HG02642 (cell line): ENCODE data around the gene APRT.
"Not testable (repeated sequence)": the region's sequence is repeated elsewhere in the genome, so short reads cannot be mapped to it uniquely, and the experiment has no call there.

Experiments
- ATAC-seq: cut with Tn5 transposase; IDR thresholded peaks from one replicate; pipeline ENCODE4 v1.9.1; 2021; ENCODE audit warnings: mild to moderate bottlenecking; ENCODE audit not compliant: unreplicated experiment, poor library complexity

The APRT gene

DNA sequence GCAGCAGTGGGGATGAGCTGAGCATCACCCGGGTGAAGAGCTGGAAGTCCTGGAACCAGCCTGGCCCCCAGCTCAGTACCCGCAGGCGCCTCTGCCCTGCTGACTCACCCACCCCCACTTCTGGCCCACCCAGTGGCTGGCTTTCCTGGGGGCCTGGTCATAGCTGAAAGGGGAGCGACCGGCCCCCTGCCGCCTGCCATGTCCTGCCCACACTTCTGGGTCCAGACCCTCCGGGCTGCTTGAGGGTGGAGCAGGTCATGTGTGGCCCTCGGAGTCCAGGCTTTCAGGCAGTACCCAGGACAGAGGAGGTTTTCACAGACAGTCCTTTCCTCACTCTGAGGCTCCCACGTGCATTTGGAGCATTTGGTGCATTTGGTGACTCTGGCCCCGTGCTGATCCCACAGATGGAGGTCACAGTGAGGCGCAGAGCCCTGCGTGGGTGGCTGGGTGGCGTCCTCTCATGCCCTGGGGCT, 19.6 kb downstream of the APRT start:
- ATAC-seq = no peak

DNA sequence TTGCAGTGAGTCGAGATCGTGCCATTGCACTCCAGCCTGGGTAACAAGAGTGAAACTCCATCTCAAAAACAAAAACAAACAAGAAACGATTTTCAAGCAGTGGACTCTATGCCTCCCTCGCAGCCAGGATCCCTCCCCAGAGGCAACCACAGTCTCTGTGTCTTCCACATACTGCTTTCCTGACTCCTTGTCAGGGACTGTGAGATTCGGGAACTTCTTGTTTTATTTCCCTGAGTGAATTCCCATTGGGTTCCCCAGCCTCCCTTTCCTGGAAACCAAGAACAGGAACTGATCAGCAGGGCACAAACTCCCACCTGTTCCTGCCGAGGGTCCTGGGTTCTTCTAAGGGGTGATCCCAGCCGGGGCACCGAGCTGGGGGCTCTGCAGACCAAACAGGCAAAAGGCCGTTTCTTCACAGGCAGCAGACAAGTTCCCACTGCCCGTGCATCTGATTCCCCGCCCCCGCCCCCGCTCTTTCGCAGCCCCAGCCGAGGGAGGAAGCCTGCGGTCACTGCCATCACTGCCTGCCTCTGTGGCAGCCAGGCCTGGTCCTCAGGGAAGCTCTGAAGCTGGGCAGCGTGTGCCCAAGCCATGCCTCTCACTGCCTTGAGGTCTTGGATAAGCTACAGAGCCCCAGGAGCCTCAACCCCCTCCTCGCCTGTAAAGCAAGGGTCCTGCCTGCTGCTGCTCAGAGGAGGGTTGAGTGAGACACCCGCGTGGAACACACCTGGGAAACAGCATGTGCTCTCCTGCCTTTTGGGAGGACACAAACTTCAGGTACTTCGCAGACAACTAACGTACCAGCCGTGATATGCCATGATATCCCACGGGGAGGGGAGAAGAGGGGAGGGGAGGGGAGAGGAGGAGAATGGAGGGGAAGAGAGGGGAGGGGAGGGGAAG, 21.2 kb downstream of the APRT start:
- ATAC-seq = no peak

DNA sequence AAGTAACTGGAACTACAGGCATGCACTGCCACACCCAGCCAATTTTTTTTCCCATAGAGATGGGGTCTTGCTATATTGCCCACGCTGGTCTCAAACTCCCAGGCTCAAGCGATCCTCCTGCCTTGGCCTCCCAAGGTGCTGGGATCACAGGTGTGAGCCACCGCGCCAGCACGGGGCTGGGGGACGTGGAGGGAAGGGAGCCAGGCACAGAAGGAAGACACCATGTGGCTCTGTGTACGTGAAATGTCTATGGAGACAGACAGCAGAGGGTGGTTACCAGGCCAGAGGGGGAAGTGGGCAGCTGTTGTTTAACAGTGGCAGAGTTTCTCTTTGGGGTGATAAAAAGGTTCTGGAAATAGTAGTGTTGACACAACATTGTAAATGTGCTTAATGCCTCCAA, 22.1 kb downstream of the APRT start:
- ATAC-seq = no peak

DNA sequence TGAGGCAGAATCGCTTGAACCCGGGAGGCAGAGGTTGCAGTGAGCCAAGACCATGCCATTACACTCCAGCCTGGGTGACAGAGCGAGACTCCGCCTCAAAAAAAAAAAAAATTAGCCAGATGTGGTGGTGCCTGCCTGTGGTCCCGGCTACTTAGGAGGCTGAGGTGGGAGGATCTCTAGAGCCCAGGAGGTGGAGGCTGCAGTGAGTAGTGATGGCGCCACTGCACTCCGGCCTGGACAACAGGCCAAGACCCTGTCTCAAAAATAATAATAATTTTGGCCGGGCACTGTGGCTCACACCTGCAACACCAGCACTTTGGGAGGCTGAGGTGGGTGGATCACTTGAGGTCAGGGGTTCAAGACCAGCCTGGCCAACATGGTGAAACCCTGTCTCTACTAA, 23.0 kb downstream of the APRT start:
- not testable (repeated sequence) for ATAC-seq

DNA sequence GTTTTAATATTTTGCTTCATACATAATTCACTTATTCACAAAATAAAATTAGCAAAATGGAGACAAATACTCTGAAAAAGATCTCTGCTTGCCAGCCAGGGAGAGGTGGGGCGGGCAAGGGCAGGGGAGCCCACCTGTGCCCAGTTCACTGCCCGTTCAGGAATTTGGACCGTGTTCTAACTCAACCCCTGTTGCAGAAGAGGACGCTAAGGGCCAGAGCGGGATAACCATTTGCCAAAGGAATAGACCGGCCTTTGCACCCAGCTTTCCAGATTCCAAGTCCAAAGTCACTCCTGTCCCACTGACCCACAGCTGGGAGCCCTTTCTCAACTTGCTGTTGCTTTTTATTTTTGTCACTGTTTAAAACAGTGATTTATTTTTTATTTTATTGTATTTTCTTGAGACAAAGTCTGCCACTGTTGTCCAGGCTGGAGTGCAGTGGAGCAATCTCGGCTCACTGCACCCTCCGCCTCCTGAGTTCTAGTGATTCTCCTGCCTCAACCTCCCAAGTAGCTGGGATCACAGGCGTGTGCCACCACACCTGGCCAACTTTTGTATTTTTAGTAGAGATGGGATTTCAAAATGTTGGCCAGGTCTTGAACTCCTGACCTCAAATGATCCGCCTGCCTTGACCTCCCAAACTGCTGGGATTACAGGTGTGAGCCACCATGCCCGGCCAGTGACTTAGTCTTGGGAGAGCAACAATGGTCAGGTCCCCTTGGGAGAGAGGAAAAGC, 24.0 kb downstream of the APRT start:
- no peak for ATAC-seq

DNA sequence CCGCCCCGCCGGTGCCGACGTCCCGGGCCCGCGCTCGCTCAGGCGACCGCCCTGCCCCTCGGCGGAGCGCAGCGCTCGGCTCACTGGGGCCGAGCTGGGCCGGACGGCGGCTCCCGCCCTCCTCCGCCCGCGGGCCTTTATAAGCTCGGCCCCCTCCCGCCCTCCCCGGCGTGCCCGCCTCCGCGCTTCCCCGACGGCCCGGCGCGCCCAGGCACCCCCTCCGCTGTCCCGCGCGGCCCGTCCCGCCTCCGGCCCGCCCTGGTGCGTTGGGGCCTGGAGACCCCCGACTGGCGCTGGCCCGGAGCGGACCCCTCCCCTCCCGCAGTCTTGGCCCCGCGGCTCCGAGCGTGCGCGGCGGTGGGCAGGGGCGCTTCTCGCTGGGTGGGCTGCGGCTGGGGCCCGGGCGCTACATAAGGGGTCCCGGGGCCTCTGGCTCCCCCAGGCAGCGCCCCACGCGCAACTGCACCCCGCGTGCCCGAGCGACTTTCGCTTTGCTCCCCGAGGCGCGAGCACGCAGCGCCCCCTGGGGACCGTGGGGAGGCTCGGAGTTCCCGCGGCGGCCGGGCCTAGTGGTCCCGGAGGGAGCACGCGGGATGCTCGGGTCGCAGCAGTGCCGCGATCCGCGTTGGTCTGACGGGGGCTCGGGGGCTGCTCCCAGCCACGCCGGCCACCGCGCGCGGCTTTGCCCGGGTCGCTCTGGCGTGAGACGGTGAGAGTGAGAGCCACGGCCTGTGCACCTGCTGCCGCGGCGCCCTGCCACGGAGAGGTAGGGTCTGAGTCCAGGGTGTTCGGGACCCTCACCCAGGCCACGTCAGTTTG, 26.4 kb downstream of the APRT start, which contains the start of gene PIEZO1:
PIEZO1 (minus strand) TSS at position 115 of the 819 bp plus-strand sequence. CDS start 256 bp downstream, outside the sequence.
- peak; percentile 36 for ATAC-seq

DNA sequence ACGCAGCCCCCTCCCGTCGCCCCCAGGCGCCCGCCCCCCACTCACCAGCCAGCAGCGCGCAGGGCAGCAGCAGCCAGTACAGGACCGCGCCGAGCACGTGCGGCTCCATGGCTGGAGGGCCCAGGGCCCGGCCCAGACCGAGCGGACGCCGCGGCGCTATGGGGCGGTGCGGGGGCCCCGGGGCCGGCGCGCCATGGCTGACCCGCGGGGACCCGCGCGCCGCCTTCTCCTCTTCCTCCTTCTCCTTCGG, 26.9 kb downstream of the APRT start:
- ATAC-seq = no peak

DNA sequence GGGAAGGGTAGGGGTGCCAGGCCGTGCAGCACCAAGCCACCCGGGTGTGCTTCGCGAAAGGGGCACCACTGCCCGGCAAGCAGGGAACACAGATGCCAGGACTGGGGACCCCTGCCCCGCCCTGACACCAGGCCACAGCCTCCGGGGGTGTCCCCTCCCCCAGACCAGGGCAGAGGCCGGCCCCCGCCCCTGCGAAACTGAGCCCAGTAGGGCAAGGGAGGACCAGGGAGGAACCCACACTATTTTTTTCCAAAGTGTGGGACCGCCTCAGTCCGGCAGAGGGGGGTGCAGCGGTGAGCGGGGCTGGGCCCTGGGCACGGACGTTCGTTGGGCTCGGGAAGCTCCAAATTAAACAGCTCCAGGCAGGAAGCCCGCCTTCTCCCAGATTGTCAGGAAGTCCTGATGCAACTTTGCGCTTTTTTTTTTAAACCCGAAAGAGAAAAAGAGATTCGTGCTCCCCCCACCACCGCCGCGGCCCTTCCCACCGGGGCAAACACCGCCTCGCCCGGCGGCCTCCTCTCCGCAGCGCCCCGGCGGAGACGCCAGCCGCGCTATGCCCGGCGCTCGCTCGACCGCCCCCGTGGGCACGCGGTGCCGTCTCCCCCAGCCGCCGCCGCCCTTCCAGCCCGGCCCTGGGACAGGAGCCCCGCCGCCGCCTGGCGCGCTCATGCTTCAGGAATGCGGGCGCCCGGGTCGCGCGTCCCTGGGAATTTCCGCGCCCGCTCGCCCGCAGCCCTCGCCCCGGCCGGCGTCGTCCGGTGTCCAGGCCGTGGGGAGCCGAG, 27.5 kb downstream of the APRT start:
- peak; percentile 32 for ATAC-seq

DNA sequence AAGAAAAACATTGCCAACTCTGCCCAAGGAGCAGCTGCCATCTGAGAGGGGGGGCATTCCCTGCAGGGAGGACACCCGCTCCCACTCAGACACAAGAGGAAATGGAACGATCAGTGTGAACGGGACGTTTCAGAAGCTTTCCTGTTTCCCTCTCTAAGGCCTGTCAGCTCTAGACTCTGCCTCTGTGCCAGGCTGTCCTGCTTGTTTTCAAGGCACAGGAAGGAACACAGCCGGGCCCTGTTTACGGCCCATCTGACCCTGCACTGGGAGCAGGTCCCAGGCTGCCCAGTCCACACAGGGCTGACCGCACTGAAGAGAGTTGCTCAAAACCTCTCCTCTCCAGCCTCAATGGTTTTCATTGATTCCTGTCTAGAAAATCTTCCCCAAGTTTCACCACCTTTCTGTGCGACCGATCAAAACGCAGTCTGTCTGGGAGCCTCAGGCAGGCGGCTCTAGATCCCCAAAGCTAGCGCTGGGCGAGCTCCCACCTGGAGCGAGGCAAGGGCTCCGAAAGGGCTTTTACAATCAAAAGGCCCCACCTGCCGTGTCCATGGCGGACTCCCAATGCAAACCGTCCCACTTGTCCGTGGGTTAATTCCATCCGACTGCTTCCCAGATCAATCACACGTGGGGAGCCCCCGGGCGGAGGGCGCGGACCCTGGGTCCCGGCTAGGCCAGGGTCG, 28.2 kb downstream of the APRT start:
- ATAC-seq = peak; percentile 1

DNA sequence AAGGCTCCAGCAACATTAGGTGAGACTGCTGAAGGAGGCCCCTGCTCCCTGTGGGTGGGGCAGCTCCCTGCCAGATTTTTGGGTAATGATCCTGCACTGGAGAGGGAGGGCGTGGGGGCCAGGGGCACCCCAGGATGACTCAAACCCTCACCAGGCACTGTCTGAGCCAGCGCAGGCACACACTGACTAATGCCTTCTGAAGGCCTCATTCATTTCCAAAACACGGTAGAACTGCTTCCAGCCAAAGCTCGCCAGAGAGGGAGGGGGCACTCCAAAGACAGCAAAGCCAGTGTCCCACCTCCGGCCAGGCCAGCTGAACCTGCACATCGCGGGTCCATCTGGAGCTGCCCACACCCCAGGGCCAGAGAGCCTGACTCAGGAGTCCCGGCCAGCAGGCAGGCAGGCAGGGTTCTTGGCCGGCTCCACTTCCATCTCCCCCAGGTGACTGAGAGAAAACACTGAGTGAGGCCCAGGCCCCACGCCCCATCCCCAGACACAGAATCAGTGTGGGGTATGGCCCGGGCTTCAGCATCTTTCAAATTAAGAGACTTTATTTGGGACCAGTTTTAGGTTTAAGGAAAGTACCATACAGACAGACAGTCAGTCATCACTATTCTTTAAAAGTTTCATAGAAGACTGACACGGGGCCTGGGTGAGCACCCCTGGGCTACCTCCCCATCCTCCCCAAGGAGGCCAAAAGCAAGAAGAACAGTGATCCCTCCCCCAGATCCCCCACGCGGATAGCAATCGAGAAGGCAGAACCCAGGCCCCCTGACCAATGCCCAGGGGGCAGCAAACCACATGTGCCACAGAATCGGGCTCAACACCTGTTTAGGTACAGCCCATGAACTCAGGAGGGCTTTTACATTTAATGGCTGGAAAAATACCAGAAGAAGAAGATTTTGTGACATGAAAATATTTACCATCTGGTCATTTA, 29.0 kb downstream of the APRT start:
- no peak for ATAC-seq

DNA sequence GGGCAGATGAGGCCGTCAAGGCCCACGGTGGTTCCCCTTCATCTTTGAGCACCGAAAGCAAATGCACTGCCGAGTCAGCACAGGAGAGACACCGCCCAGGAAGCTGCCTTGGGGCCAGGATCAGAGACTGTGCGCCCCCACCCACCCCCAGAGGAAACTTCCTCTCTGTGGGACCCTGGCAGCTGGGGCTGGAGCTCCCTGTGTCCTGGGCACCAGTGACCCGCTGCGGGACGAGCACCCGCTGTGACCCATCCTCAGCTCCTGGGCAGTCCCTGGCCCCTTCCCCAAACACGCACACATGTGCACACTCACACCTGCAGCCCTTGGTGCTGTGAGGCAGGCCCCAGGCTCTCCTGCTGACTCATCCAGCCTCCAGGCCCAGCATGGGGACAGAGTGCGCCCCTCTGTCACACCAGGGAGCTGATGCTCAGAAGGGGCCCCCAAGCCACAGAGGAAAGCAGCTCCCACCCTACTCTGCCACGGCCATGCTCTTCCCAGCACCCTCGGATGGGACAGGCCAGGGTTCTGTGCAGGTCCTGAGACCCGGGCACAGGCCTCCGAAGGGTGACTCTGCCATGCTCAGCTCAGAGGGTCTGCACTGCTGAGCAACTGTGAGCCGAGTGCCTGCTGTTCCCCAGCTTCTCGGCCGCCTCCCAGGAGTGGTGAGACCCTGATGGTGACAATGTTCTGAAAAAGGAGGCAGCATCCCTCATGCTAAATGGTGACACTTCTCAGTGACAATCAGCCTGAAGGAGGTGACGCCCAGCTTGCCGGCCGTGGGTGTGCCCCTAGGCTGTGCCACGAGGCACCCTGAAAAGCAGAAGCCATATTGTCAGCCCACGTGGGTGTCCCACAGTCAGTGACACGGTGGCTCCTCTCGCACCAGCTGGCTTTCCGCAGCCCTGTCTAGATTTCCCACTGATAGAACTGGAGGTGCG, 30.3 kb downstream of the APRT start:
- no peak for ATAC-seq

DNA sequence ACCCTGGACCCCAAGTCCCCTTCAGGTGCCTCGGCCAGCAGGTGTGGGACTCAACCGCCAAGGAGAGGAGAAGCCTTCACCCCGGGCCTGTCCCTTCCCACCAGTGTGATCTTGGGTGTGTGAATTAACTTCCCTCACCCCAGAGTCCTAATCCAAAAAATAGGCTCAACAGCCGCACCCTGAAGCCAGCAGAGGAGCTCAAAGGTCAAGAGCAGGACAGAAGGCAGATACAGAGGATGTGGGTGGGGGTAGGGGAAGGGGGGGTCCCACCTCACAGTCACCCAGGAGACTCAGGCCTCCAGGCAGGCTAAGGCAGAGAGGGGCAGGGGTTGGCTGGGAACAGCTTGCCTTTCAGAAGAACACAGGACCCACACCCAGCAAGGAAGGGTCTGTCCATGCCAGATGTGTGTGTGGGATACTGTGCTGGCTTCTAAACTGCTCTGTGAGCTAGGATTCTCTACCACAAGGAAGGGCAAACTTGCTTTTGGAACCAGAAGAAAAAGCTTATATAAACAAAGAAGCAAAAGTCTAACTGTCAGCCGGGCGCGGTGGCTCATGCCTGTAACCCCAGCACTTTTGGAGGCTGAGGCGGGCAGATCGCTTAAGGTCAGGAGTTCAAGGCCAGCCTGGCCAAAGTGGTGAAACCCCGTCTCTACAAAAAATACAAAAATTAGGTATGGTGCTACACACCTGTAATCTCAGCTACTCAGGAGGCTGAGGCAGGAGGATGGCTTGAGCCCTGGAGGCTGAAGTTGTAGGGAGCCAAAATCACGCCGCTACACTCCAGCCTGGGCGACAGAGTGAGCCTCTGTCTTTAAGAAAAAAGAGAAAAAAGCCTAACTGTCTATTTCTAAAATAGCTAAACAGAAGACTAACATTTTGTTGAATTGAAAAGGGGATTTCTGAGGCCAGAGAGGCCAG, 31.3 kb downstream of the APRT start:
- no peak for ATAC-seq

DNA sequence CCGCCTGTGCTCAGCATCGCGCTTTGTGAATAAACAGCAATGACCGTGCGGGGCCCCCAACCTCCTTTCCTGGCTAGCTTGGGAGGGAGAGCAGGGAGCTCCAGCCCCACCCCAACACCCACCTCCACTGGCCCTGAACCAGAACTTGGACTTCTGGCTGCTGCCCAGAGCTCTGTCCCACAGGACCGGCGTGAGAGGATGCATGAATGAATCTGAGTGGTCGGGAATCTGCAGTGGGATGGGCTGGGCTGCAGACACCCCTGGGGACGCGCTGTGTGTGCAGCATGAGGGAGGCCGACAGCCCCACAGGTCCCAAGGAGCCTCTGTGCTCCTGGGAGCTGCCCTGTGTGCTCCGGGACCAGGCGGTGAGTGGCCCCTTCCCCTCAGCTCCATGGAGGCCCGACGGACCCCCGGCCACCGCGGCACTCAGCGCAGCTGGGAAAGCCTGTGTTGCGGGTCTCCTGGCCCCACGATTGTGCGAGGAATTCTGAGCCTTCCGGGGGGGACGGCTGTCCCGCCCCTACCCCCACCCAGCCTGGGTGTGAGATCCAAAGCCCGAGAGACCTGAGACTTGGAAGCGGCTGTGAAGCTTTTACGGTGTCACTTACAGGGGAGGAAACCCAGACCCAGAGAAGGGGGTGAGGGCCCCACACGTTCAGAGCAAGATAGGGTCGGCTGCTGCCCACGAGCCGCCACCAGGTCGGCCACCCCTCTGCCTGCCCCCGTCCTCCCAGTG, 32.2 kb downstream of the APRT start:
- no peak for ATAC-seq

DNA sequence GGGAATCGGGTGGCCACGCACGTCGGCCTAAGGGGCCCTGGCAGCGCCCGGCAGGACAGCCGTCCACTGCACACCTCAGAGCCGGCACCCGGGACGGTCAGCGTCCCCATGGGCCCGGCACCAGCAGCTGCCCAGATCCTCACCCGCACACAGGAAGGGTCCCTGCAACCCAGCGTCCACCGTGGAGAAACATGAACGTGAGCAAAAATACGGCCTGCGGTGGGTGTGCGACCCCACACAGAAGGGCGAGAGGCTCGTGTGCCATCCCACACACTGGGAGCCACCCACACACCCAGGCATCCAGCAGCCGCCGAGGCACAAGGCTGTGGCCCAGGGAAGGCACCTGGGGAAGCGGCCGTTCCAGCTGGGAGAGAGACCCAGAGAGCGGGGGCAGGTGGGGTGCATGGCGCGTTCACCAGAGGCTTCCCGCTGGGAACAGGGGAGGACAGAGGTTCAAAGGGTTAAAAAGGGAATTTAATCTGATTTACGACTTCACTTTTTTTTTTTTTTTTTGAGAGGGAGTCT, 33.1 kb downstream of the APRT start:
- no peak for ATAC-seq

DNA sequence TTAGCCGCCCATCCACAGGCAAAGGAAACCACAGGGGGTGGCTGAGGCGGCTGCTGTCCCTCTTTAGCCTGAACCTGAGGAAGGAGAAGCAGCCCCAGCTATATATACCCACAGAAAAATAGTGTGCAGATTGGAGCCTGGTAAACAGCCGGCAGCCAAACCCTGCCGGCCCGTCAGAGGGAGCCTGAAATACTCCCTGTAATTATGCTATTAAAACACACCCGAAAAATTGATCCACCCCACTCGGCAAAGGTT, 33.5 kb downstream of the APRT start:
- ATAC-seq = no peak
